MM.1S (cell line): ENCODE data around the gene DLL3.

ENCODE experiments used
- DNase-seq: peaks from one replicate; pipeline ENCODE4 v3.0.0-alpha.2; 2015
- H2AFZ ChIP-seq: fragments of 300-600 bp; sonication (generic); 2 replicates; pipeline ENCODE4 v1.6.0; 2016; ENCODE audit warnings: antibody characterized with exemption, low read length
- H3F3A ChIP-seq: fragments of 300-600 bp; sonication (generic); 2 replicates; pipeline ENCODE4 v1.6.1; 2016; ENCODE audit warnings: mild to moderate bottlenecking, antibody characterized with exemption, low read length, moderate library complexity, mixed read lengths; ENCODE audit not compliant: insufficient read depth
- H3K27ac ChIP-seq: fragments of 300-600 bp; sonication (generic); 2 replicates; pipeline ENCODE4 v1.5.1; 2016; ENCODE audit warnings: mild to moderate bottlenecking, low read length
- H3K27me3 ChIP-seq: fragments of 300-600 bp; sonication (generic); replicated peaks from 2 replicates; pipeline ENCODE4 v1.6.0; 2016; ENCODE audit warnings: low read length; ENCODE audit not compliant: insufficient read depth
- H3K36me3 ChIP-seq: fragments of 300-600 bp; sonication (generic); replicated peaks from 2 replicates; pipeline ENCODE4 v1.6.1; 2016; ENCODE audit warnings: mild to moderate bottlenecking, low read length, mixed read lengths; ENCODE audit not compliant: insufficient read depth
- H3K4me1 ChIP-seq: fragments of 300-600 bp; sonication (generic); 2 replicates; pipeline ENCODE4 v1.6.1; 2016; ENCODE audit warnings: low read length, mixed read lengths
- H3K4me2 ChIP-seq: fragments of 300-600 bp; sonication (generic); 2 replicates; pipeline ENCODE4 v1.6.0; 2016; ENCODE audit warnings: low read depth, low read length
- H3K4me3 ChIP-seq: fragments of 300-600 bp; sonication (generic); 2 replicates; pipeline ENCODE4 v1.5.1; 2016; ENCODE audit warnings: low read length, mixed read lengths
- H3K79me2 ChIP-seq: fragments of 300-600 bp; sonication (generic); 2 replicates; pipeline ENCODE4 v1.6.1; 2016; ENCODE audit warnings: mixed run types, low read length, mixed read lengths
- H3K9ac ChIP-seq: fragments of 300-600 bp; sonication (generic); 2 replicates; pipeline ENCODE4 v1.6.1; 2016; ENCODE audit warnings: low read length, mixed read lengths
- H3K9me2 ChIP-seq: fragments of 300-600 bp; sonication (generic); replicated peaks from 2 replicates; pipeline ENCODE4 v1.6.1; 2016; ENCODE audit warnings: mild to moderate bottlenecking, low read length, mixed read lengths; ENCODE audit not compliant: insufficient read depth
- H3K9me3 ChIP-seq: fragments of 300-600 bp; sonication (generic); replicated peaks from 2 replicates; pipeline ENCODE4 v1.6.1; 2016; ENCODE audit warnings: mild to moderate bottlenecking, low read length, mixed read lengths; ENCODE audit not compliant: insufficient read depth
- H4K20me1 ChIP-seq: fragments of 300-600 bp; sonication (generic); 2 replicates; pipeline ENCODE4 v1.6.1; 2016; ENCODE audit warnings: mild to moderate bottlenecking, low read length, moderate library complexity, mixed read lengths; ENCODE audit not compliant: insufficient read depth
- CTCF ChIP-seq: fragments of 300-600 bp; sonication (generic); IDR thresholded peaks from 2 replicates; pipeline ENCODE4 v1.5.1; 2016; ENCODE audit warnings: antibody characterized with exemption, low read length, mixed read lengths
- EZH2 ChIP-seq: fragments of 300-600 bp; sonication (generic); optimal IDR thresholded peaks from 2 replicates; pipeline ENCODE3; 2017; ENCODE audit warnings: low read depth, mild to moderate bottlenecking, antibody characterized with exemption, low read length, mixed read lengths
- EZH2phosphoT487 ChIP-seq: fragments of 300-600 bp; sonication (generic); IDR thresholded peaks from 2 replicates; pipeline ENCODE4 v1.6.1; 2018; ENCODE audit warnings: antibody characterized with exemption, low read length

The DLL3 gene

GRCh38 chr19:39524495-39524894 lies 25.7 kb downstream of the DLL3 start:
- no peak overlapping the region for H3K4me2 ChIP-seq
- H3K9me2 ChIP-seq: no peaks in the 10 kb centered on the region
- H3K27me3 ChIP-seq: no peaks in the 10 kb centered on the region
- H4K20me1 ChIP-seq: no peaks in the 10 kb centered on the region
- no peaks in the 10 kb centered on the region for H3F3A ChIP-seq
- H3K4me1 ChIP-seq: no peaks in the 10 kb centered on the region
- TF ChIP-seq CTCF (no peak), EZH2 (no peak), EZH2phosphoT487 (no peak)
- H3K4me3 ChIP-seq: no peak overlapping the region
- H3K36me3 ChIP-seq: no peaks in the 10 kb centered on the region
- H3K9ac ChIP-seq: no peak overlapping the region
- no peak overlapping the region for H2AFZ ChIP-seq
- no peaks in the 10 kb centered on the region for H3K79me2 ChIP-seq
- no peak for DNase-seq
- no peak overlapping the region for H3K27ac ChIP-seq
- no peaks in the 10 kb centered on the region for H3K9me3 ChIP-seq

- no peak for DNase-seq
- Histone ChIP-seq H3F3A (no peaks in the 10 kb centered on the region), H3K27ac (no peak overlapping the region)
Observed at GRCh38 chr19:39525205-39525604, 26.5 kb downstream of the DLL3 start.

GRCh38 chr19:39531834-39532232 lies 33.1 kb downstream of the DLL3 start:
- Histone ChIP-seq H3K27ac (no peak overlapping the region), H3K9me3 (no peaks in the 10 kb centered on the region), H2AFZ (peak overlapping the region; percentile 89), H3K36me3 (no peaks in the 10 kb centered on the region), H3K9me2 (no peaks in the 10 kb centered on the region), H3K4me2 (peak overlapping the region; percentile 96), H3K9ac (peak overlapping the region; percentile 74), H4K20me1 (no peaks in the 10 kb centered on the region), H3K4me3 (peak overlapping the region; percentile 93), H3F3A (0 out of 2 replicates have a peak, but pooled peaks cover 3% of the 10 kb centered on the region), H3K27me3 (no peaks in the 10 kb centered on the region), H3K4me1 (peaks cover 4% of the 10 kb centered on the region; the same call in 1 of the 2 replicates), H3K79me2 (peaks cover 13% of the 10 kb centered on the region)
- TF ChIP-seq EZH2phosphoT487: no peak
- no peak for TF ChIP-seq EZH2
- no peak for TF ChIP-seq CTCF
- no peak for DNase-seq

More at GRCh38 chr19:39525205-39525604, 26.5 kb downstream of the DLL3 start:
- no peaks in the 10 kb centered on the region for H4K20me1 ChIP-seq
- no peak overlapping the region for H3K4me2 ChIP-seq
- TF ChIP-seq CTCF (no peak), EZH2phosphoT487 (no peak), EZH2 (no peak)
- no peaks in the 10 kb centered on the region for H3K27me3 ChIP-seq
- no peaks in the 10 kb centered on the region for H3K36me3 ChIP-seq
- no peak overlapping the region for H2AFZ ChIP-seq
- H3K4me3 ChIP-seq: no peak overlapping the region
- H3K9ac ChIP-seq: no peak overlapping the region
- H3K9me2 ChIP-seq: no peaks in the 10 kb centered on the region
- H3K4me1 ChIP-seq: no peaks in the 10 kb centered on the region
- H3K79me2 ChIP-seq: no peaks in the 10 kb centered on the region
- no peaks in the 10 kb centered on the region for H3K9me3 ChIP-seq
